Ectodermal cell (in vitro differentiated cells): ENCODE data around the gene SPEG.

Source experiments
- H3K27ac ChIP-seq: 2 replicates; pipeline ENCODE4 v1.7.0; 2013; ENCODE audit warnings: mild to moderate bottlenecking, low read depth, low read length; ENCODE audit not compliant: insufficient read depth, poor library complexity, severe bottlenecking
- H3K27me3 ChIP-seq: 2 replicates; pipeline ENCODE4 v1.7.0; 2013; ENCODE audit warnings: mild to moderate bottlenecking, low read length; ENCODE audit not compliant: insufficient read depth, control insufficient read depth, poor library complexity, severe bottlenecking
- H3K36me3 ChIP-seq: one replicate; pipeline ENCODE4 v1.7.0; 2013; ENCODE audit warnings: low read length; ENCODE audit not compliant: control insufficient read depth, insufficient read depth
- H3K4me1 ChIP-seq: one replicate; pipeline ENCODE4 v1.7.0; 2013; ENCODE audit warnings: low read length; ENCODE audit not compliant: control insufficient read depth, insufficient read depth
- H3K4me3 ChIP-seq: 2 replicates; pipeline ENCODE4 v1.7.0; 2013; ENCODE audit warnings: low read depth, low read length, control low read depth; ENCODE audit not compliant: insufficient read depth
- H3K9me3 ChIP-seq: 2 replicates; pipeline ENCODE4 v1.7.0; 2013; ENCODE audit warnings: mild to moderate bottlenecking, low read length, moderate library complexity; ENCODE audit not compliant: control insufficient read depth
- WGBS, 2 experiments: methylation state at CpG; one replicate each; pipeline ENCODE4 v1.1.7; 2013; ENCODE audit warnings: missing lambda C conversion rate in 2 of 2; 5-methylcytosine and 5-hydroxymethylcytosine counted together

SPEG gene

GRCh38 chr2:219468410-219469185 is 34.0 kb downstream of the SPEG start:
- WGBS, 2 experiments: 94% methylated on average over 23 of the region's 23 CpGs
- Histone ChIP-seq H3K36me3 (no peaks in the 10 kb centered on the region), H3K27me3 (no peaks in the 10 kb centered on the region), H3K9me3 (no peaks in the 10 kb centered on the region), H3K27ac (no peak overlapping the region), H3K4me3 (no peak overlapping the region), H3K4me1 (no peaks in the 10 kb centered on the region)

GRCh38 chr2:219469186-219469724 is 34.6 kb downstream of the SPEG start:
- WGBS, 2 experiments: 93% methylated on average over 16 of the region's 16 CpGs
- Histone ChIP-seq H3K27ac (no peak overlapping the region), H3K4me3 (no peak overlapping the region), H3K4me1 (no peaks in the 10 kb centered on the region), H3K9me3 (no peaks in the 10 kb centered on the region), H3K27me3 (no peaks in the 10 kb centered on the region), H3K36me3 (no peaks in the 10 kb centered on the region)

- Histone ChIP-seq H3K4me1 (no peaks in the 10 kb centered on the region), H3K4me3 (no peak overlapping the region), H3K9me3 (no peaks in the 10 kb centered on the region), H3K27me3 (no peaks in the 10 kb centered on the region), H3K27ac (no peak overlapping the region), H3K36me3 (no peaks in the 10 kb centered on the region)
- 93 to 95% methylated on average over 4 of the region's 4 CpGs for WGBS, 2 experiments
Observed at GRCh38 chr2:219470429-219470828, 35.8 kb downstream of the SPEG start.

GRCh38 chr2:219471476-219472371 is 37.1 kb downstream of the SPEG start:
- Histone ChIP-seq H3K4me1 (no peaks in the 10 kb centered on the region), H3K27me3 (no peaks in the 10 kb centered on the region), H3K27ac (no peak overlapping the region), H3K36me3 (no peaks in the 10 kb centered on the region), H3K4me3 (no peak overlapping the region), H3K9me3 (no peaks in the 10 kb centered on the region)
- 88% methylated on average over 22 of the region's 22 CpGs for WGBS, 2 experiments

GRCh38 chr2:219472629-219473187 is 38.1 kb downstream of the SPEG start:
- Histone ChIP-seq H3K27me3 (no peaks in the 10 kb centered on the region), H3K4me1 (no peaks in the 10 kb centered on the region), H3K4me3 (no peak overlapping the region), H3K27ac (no peak overlapping the region), H3K9me3 (no peaks in the 10 kb centered on the region), H3K36me3 (no peaks in the 10 kb centered on the region)
- WGBS, 2 experiments: 93 to 95% methylated on average over 12 of the region's 12 CpGs

- Histone ChIP-seq H3K4me1 (no peaks in the 10 kb centered on the region), H3K36me3 (no peaks in the 10 kb centered on the region), H3K27ac (no peak overlapping the region), H3K27me3 (no peaks in the 10 kb centered on the region), H3K4me3 (no peak overlapping the region), H3K9me3 (no peaks in the 10 kb centered on the region)
- WGBS, 2 experiments: 93% methylated on average over 18 of the region's 18 CpGs
Observed at GRCh38 chr2:219473511-219473910, 38.9 kb downstream of the SPEG start.

GRCh38 chr2:219474285-219475060 is 39.8 kb downstream of the SPEG start:
- no peaks in the 10 kb centered on the region for H3K4me1 ChIP-seq
- H3K36me3 ChIP-seq: no peaks in the 10 kb centered on the region
- H3K4me3 ChIP-seq: no peak overlapping the region
- no peak overlapping the region for H3K27ac ChIP-seq
- H3K9me3 ChIP-seq: no peaks in the 10 kb centered on the region
- no peaks in the 10 kb centered on the region for H3K27me3 ChIP-seq
- WGBS, 2 experiments: 87 to 88% methylated on average over 11 of the region's 11 CpGs

- Histone ChIP-seq H3K27me3 (no peaks in the 10 kb centered on the region), H3K9me3 (no peaks in the 10 kb centered on the region), H3K4me3 (no peak overlapping the region), H3K36me3 (no peaks in the 10 kb centered on the region), H3K4me1 (no peaks in the 10 kb centered on the region), H3K27ac (no peak overlapping the region)
- 82 to 87% methylated on average over 6 of the region's 6 CpGs for WGBS, 2 experiments
Observed at GRCh38 chr2:219475278-219475677, 40.6 kb downstream of the SPEG start.

- H3K27ac ChIP-seq: no peak overlapping the region
- no peaks in the 10 kb centered on the region for H3K27me3 ChIP-seq
- H3K4me1 ChIP-seq: no peaks in the 10 kb centered on the region
- no peaks in the 10 kb centered on the region for H3K36me3 ChIP-seq
- no peaks in the 10 kb centered on the region for H3K9me3 ChIP-seq
- 37 to 40% methylated on average over 13 to 14 of the region's 14 CpGs for WGBS, 2 experiments
- H3K4me3 ChIP-seq: peak overlapping the region; percentile 28
Observed at GRCh38 chr2:219475697-219476651, 41.3 kb downstream of the SPEG start.
